WTC11 (cell line): Measurements from ENCODE around the gene COL26A1.

Experiments
- ELF4 ChIP-seq: sonication (generic); formaldehyde crosslinking; IDR thresholded peaks from 2 replicates; pipeline ENCODE4 v1.8.1; 2022; ENCODE audit warnings: low read depth, mild to moderate bottlenecking, moderate library complexity, missing genetic modification reagents
- JUN ChIP-seq: sonication (generic); formaldehyde crosslinking; IDR thresholded peaks from 2 replicates; pipeline ENCODE4 v1.8.0; 2023; ENCODE audit warnings: mild to moderate bottlenecking, missing genetic modification reagents
- TP53 ChIP-seq: sonication (generic); formaldehyde crosslinking; IDR thresholded peaks from 2 replicates; pipeline ENCODE4 v1.8.1; 2023; ENCODE audit warnings: mild to moderate bottlenecking, missing genetic modification reagents

DNA sequence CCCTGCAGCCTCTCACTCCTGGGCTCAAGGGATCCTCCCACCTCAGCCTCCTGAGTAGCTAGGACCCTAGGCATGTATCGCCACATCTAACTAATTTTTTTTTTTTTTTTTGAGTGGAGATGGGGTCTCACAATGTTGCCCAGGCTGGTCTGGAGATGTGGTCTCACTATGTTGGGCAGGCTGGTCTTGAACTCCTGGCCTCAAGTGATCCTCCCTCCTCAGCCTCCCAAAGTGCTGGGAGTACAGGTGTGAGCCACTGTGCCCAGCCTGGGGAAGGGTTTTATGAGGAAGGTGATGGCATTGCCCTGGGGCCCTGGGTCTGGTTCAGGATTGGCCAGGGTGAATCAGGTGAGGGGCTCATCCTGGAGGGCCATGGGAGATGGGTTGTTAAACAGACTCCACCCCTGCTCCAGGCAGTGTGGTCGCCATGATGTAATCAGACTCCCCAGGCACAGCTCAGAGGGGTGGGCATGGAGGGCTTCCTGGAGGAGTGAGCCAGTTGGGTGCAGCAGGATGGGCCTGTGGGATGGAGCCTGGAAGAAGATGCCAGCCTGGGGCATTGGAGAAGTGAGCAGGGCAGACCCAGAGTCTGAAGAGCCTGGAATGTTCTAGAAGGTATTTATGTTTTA is 183.7 kb downstream of the COL26A1 start:
- TF ChIP-seq ELF4 (CRISPR knock-in tag) (no peak), JUN (CRISPR knock-in tag) (no peak), TP53 (no peak)
